ENCODE data around the gene ESRRB.

DNA sequence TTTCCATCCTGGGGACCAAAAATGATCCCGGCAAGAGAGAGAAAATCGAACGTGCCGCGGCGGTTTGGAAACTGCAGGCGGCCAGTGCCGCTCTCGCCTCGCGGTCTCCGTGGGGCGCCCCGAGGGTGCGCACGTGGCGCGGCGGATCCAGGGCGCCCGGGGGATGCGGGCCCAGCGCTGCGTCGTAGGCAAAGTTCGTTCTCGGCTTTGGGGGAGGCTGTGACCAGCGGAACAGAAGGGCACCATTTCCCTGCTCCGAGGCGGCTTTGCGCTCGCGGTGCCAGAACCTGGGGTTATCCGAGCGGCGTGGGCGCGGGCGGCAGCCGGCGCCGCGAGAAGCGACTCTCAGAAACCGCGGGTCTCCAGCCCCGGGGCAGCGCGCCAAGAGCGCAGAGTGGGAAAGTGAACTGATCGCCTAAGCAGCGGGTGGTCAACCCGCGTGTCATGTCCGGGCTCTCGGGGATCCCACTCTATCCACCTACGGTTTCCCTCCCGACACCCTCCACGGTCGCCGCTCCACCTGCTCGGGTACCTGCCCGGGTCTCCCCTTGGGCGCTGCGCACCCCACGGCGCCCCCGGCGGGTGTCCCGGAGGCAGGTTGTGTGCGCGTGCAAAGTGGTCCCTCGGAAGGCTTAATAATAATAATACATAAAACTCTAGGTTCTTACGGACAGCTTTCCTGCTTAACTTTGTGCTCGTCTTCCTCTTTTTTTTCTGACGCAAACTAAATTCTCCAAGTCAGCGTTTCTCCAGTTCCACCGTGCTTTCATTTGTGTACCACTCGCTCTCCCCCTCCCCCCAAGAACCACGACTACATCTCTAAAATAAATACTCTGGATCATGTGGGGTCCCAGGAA, 1.2 kb downstream of the ESRRB start:
- TF ChIP-seq, protein P1, sequence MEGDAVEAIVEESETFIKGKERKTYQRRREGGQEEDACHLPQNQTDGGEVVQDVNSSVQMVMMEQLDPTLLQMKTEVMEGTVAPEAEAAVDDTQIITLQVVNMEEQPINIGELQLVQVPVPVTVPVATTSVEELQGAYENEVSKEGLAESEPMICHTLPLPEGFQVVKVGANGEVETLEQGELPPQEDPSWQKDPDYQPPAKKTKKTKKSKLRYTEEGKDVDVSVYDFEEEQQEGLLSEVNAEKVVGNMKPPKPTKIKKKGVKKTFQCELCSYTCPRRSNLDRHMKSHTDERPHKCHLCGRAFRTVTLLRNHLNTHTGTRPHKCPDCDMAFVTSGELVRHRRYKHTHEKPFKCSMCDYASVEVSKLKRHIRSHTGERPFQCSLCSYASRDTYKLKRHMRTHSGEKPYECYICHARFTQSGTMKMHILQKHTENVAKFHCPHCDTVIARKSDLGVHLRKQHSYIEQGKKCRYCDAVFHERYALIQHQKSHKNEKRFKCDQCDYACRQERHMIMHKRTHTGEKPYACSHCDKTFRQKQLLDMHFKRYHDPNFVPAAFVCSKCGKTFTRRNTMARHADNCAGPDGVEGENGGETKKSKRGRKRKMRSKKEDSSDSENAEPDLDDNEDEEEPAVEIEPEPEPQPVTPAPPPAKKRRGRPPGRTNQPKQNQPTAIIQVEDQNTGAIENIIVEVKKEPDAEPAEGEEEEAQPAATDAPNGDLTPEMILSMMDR (tag by site-specific recombination; IDR thresholded peaks at IDR 0.05), result no peak
- no peak for TF ChIP-seq ZNF785 (tag by site-specific recombination; IDR thresholded peaks at IDR 0.05)
- TF ChIP-seq HOXA7 (CRISPR knock-in tag; IDR thresholded peaks at IDR 0.05; ENCODE audit: borderline replicate concordance), result no peak
- TF ChIP-seq ZBTB21 (tag by site-specific recombination; IDR thresholded peaks at IDR 0.05), result no peak
- TF ChIP-seq ZNF23 (tag by site-specific recombination; IDR thresholded peaks at IDR 0.05; ENCODE audit: borderline replicate concordance), result no peak
- TF ChIP-seq ZNF292 (tag by site-specific recombination; IDR thresholded peaks at IDR 0.05; ENCODE audit: borderline replicate concordance, low read depth), result no peak
- TF ChIP-seq, protein P2, sequence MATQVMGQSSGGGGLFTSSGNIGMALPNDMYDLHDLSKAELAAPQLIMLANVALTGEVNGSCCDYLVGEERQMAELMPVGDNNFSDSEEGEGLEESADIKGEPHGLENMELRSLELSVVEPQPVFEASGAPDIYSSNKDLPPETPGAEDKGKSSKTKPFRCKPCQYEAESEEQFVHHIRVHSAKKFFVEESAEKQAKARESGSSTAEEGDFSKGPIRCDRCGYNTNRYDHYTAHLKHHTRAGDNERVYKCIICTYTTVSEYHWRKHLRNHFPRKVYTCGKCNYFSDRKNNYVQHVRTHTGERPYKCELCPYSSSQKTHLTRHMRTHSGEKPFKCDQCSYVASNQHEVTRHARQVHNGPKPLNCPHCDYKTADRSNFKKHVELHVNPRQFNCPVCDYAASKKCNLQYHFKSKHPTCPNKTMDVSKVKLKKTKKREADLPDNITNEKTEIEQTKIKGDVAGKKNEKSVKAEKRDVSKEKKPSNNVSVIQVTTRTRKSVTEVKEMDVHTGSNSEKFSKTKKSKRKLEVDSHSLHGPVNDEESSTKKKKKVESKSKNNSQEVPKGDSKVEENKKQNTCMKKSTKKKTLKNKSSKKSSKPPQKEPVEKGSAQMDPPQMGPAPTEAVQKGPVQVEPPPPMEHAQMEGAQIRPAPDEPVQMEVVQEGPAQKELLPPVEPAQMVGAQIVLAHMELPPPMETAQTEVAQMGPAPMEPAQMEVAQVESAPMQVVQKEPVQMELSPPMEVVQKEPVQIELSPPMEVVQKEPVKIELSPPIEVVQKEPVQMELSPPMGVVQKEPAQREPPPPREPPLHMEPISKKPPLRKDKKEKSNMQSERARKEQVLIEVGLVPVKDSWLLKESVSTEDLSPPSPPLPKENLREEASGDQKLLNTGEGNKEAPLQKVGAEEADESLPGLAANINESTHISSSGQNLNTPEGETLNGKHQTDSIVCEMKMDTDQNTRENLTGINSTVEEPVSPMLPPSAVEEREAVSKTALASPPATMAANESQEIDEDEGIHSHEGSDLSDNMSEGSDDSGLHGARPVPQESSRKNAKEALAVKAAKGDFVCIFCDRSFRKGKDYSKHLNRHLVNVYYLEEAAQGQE (tag by site-specific recombination; IDR thresholded peaks at IDR 0.05), result no peak
- TF ChIP-seq, protein P3, sequence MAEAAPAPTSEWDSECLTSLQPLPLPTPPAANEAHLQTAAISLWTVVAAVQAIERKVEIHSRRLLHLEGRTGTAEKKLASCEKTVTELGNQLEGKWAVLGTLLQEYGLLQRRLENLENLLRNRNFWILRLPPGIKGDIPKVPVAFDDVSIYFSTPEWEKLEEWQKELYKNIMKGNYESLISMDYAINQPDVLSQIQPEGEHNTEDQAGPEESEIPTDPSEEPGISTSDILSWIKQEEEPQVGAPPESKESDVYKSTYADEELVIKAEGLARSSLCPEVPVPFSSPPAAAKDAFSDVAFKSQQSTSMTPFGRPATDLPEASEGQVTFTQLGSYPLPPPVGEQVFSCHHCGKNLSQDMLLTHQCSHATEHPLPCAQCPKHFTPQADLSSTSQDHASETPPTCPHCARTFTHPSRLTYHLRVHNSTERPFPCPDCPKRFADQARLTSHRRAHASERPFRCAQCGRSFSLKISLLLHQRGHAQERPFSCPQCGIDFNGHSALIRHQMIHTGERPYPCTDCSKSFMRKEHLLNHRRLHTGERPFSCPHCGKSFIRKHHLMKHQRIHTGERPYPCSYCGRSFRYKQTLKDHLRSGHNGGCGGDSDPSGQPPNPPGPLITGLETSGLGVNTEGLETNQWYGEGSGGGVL (tag by site-specific recombination; IDR thresholded peaks at IDR 0.05), result peak; percentile 43
- TF ChIP-seq ZNF146 (tag by site-specific recombination; IDR thresholded peaks at IDR 0.05), result no peak
- TF ChIP-seq ZNF24 (tag by site-specific recombination; IDR thresholded peaks at IDR 0.05), result no peak
- TF ChIP-seq ZNF140 (tag by site-specific recombination; IDR thresholded peaks at IDR 0.05), result no peak
- no peak for TF ChIP-seq ZNF561 (tag by site-specific recombination; IDR thresholded peaks at IDR 0.05; ENCODE audit: borderline replicate concordance)
- no peak for TF ChIP-seq ZNF623 (tag by site-specific recombination; IDR thresholded peaks at IDR 0.05)
